Measurements from ENCODE around the gene CDR2. TPM values are rescaled to one million over a fixed set of nuclear protein-coding genes. Genes with fewer than 3 reads are reported as not detected.

Gene CDR2
- total and polyA plus RNA-seq, 2 of the 13 experiments (the other 11 are each of a cell fraction or from before 2014, with no cell fraction given): 59.0 to 78.9 TPM

DNA sequence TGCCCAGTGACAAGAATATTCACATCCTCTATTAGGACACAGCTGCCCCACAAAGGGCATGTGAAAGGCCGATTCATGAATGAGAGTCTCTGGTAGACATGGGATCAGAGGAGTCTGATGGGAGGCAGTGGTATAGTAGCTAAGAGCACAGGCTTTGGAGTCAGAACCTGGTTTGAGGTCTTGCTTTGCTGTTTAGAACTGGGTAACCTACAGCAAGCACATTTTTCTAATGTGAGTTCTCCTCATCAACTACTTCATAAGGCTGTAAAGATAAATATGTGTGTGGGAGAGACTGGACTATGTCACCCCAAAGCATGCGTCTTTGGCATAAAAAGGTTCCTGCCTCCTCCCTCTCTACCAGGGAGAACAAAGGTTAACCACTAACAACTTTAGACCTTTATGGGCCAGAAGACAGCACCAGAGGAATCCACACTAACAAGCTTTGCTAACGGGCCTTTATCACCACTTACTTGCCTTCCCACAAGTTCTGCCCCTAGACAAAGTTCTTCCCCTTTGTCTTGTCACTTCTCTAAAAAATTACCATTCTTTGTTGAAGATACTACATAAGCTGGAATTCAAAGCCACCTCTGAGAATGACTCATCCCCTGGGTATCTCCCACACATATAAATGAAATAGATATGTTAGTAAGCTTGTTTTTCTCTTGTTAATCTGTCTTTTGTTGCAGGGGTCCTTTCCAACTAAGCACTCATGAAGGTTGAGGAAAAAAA, 21.1 kb downstream of the CDR2 start (continued):
- TF ChIP-seq ZNF775 (CRISPR knock-in tag; IDR thresholded peaks at IDR 0.05; ENCODE audit: borderline replicate concordance) (0 out of 2 replicates have a peak, but pooled peaks have one; percentile 5), YEATS4 (CRISPR knock-in tag; IDR thresholded peaks at IDR 0.05; ENCODE audit: borderline replicate concordance) (no peak), ZNF30 (CRISPR knock-in tag; IDR thresholded peaks at IDR 0.05) (no peak), ZBTB34 (CRISPR knock-in tag; IDR thresholded peaks at IDR 0.05) (peak; percentile 45; the same call in 1 of the 2 replicates), SNAPC5 (CRISPR knock-in tag; IDR thresholded peaks at IDR 0.05; ENCODE audit: borderline replicate concordance) (0 out of 2 replicates have a peak, but pooled peaks have one; percentile 23), KAT8 (CRISPR knock-in tag; IDR thresholded peaks at IDR 0.05) (0 out of 2 replicates have a peak, but pooled peaks have one; percentile 26), AGO1 (IDR thresholded peaks at IDR 0.05; ENCODE audit: low read depth, low read length, poor library complexity, severe bottlenecking) (no peak), ZFP91 (CRISPR knock-in tag; IDR thresholded peaks at IDR 0.05; ENCODE audit: borderline replicate concordance) (no peak), TSC22D2 (CRISPR knock-in tag; IDR thresholded peaks at IDR 0.05; ENCODE audit: borderline replicate concordance) (0 out of 2 replicates have a peak, but pooled peaks have one; percentile 13), MAX (IDR thresholded peaks at IDR 0.05) (peak; percentile 37; the same call in 1 of the 2 replicates), HMGXB4 (CRISPR knock-in tag; IDR thresholded peaks at IDR 0.05; ENCODE audit: borderline replicate concordance in 1 of 2, low read depth in 1 of 2) (peak in 1 of 2 experiments; percentile 31; a peak in 1 of 4 replicates), NFYB (CRISPR knock-in tag; IDR thresholded peaks at IDR 0.05) (0 out of 2 replicates have a peak, but pooled peaks have one; percentile 17), TFE3 (CRISPR knock-in tag; IDR thresholded peaks at IDR 0.05) (peak; percentile 15; the same call in 1 of the 2 replicates), FOSL1 (CRISPR knock-in tag; IDR thresholded peaks at IDR 0.05; ENCODE audit: borderline replicate concordance) (no peak), ZNF644 (CRISPR knock-in tag; IDR thresholded peaks at IDR 0.05; ENCODE audit: low read depth) (no peak), BCL6 (CRISPR knock-in tag; IDR thresholded peaks at IDR 0.05) (peak; percentile 14; the same call in 1 of the 2 replicates)
- TF ChIP-seq, protein P1, sequence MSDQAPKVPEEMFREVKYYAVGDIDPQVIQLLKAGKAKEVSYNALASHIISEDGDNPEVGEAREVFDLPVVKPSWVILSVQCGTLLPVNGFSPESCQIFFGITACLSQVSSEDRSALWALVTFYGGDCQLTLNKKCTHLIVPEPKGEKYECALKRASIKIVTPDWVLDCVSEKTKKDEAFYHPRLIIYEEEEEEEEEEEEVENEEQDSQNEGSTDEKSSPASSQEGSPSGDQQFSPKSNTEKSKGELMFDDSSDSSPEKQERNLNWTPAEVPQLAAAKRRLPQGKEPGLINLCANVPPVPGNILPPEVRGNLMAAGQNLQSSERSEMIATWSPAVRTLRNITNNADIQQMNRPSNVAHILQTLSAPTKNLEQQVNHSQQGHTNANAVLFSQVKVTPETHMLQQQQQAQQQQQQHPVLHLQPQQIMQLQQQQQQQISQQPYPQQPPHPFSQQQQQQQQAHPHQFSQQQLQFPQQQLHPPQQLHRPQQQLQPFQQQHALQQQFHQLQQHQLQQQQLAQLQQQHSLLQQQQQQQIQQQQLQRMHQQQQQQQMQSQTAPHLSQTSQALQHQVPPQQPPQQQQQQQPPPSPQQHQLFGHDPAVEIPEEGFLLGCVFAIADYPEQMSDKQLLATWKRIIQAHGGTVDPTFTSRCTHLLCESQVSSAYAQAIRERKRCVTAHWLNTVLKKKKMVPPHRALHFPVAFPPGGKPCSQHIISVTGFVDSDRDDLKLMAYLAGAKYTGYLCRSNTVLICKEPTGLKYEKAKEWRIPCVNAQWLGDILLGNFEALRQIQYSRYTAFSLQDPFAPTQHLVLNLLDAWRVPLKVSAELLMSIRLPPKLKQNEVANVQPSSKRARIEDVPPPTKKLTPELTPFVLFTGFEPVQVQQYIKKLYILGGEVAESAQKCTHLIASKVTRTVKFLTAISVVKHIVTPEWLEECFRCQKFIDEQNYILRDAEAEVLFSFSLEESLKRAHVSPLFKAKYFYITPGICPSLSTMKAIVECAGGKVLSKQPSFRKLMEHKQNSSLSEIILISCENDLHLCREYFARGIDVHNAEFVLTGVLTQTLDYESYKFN (CRISPR knock-in tag; conservative IDR thresholded peaks at IDR 0.05): peak; percentile 74

All from HepG2 (cell line).